SU-DHL-6 (cell line): ENCODE results near the gene PLPP1.

ENCODE experiments used
- EZH2phosphoT487 ChIP-seq: fragments of 200-600 bp; sonication (generic), shearing (Covaris generic); conservative IDR thresholded peaks from 2 replicates; pipeline ENCODE4 v1.6.1; 2018; ENCODE audit warnings: mild to moderate bottlenecking, antibody characterized with exemption, low read length, moderate library complexity, mixed read lengths
- TF ChIP-seq, protein P1 (sequence below): fragments of 200-600 bp; sonication (generic); IDR thresholded peaks from one replicate; pipeline ENCODE4 v1.5.1; 2017; ENCODE audit warnings: antibody characterized with exemption, mild to moderate bottlenecking, low read length, moderate library complexity; ENCODE audit not compliant: insufficient read depth, poor library complexity, severe bottlenecking

DNA sequence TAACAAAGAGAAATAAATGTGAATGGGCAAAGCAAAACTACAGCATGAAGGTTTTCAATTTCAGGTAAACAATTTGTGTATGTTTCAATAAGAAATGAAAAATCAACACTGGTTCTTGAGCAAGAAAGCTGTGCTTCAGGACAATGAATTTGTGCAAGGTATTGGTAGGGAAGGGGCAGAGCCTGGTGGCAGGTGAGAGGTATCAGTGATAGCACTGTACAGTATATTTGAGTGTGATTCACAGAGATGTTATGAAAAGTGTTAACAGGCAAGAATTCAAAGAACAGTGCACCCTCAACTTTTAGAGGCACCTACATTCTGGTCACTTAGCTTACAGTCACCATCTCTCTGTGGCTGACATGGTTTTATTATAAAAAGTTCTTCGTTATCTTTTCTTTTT is 25.7 kb downstream of the PLPP1 start:
- TF ChIP-seq, protein P1, sequence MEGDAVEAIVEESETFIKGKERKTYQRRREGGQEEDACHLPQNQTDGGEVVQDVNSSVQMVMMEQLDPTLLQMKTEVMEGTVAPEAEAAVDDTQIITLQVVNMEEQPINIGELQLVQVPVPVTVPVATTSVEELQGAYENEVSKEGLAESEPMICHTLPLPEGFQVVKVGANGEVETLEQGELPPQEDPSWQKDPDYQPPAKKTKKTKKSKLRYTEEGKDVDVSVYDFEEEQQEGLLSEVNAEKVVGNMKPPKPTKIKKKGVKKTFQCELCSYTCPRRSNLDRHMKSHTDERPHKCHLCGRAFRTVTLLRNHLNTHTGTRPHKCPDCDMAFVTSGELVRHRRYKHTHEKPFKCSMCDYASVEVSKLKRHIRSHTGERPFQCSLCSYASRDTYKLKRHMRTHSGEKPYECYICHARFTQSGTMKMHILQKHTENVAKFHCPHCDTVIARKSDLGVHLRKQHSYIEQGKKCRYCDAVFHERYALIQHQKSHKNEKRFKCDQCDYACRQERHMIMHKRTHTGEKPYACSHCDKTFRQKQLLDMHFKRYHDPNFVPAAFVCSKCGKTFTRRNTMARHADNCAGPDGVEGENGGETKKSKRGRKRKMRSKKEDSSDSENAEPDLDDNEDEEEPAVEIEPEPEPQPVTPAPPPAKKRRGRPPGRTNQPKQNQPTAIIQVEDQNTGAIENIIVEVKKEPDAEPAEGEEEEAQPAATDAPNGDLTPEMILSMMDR = no peak
- TF ChIP-seq EZH2phosphoT487 = no peak
